Epithelial cell of prostate (primary cell): ENCODE data around the gene SFXN5.
"Not testable (repeated sequence)": the region's sequence is repeated elsewhere in the genome, so short reads cannot be mapped to it uniquely, and the experiment has no call there.

Experiments used
- DNase-seq: peaks from one replicate; pipeline ENCODE4 v3.0.0-alpha.2; 2011; ENCODE audit warnings: low read depth, low spot score
- H3K27ac ChIP-seq: fragments of 450-650 bp; 2 replicates; pipeline ENCODE4 v1.5.1; 2017; ENCODE audit warnings: mild to moderate bottlenecking

Gene SFXN5

DNA sequence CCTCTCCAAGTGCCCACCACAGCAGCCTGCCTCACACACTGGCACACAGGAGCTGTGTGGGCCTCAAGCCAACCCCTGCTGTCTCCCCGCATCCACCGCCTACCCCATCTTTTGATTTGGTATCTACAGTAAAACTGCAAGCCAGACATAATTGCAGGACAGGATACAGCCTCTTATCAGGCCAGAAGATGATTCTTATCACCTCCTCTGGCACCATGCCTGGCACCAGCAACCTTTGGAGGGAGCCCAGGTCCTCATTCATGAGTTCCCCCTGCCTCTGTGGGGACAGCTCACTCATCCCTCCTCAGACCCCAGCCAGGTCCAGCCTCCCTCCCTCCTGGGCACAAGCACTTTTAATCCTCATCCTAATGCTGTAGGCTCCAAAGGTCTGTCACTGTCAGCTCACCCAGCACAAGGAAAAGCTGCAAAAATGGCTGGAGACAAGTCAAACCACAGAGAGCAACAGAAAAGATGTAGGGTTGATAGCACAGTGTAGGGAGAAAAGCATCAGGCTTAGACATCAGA, 31.6 kb upstream of the SFXN5 start:
- no peak for DNase-seq
- H3K27ac ChIP-seq = no peak overlapping the region

DNA sequence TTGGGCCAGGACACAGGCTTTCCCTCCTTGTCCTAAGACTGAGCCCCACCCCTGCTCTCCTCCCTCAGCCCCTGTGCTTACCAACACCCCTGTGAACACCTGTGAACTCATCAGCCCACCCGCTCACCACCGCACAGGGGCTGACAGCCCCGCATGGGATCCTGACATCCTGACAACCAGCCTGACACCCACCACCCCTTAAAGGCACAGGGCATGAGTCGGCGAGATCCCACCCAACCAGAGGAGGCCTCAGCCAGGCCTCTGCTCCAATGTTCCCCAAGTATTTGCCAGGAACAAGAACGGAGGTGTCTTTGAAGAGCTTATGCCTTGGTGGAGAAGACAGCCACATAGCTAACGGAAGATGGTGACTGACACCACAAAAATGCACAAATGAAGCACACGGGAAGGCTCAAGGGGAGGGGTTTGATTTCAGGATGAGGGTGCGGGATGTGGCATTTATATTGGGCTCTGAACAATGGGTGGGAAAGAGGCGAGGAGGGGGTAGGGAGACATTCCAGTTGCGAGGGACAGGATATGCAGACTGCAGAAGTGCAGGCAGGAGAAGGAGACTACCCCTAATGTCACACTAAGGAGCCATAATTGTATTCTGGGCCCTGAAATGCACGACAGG, 30.2 kb upstream of the SFXN5 start:
- no peak for DNase-seq
- no peak overlapping the region for H3K27ac ChIP-seq

DNA sequence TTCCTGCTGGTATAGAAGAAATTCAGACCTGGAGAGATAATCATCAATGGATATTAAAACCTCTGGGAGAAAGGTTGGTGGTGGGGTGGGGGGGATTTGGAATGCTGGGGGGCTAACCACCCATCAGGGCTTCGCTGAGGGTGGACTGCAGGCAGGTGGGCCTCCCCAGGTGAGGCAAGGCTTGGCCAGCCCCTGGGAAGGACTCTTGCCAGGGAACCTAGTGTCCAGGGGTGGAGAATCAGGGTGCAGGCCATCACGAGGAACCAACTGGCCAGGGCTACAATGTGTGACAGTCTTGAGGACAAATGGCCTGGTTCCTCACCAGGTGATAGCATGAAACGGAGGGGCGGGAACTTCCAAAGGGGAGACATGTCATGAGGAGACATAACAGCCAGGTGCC, 29.4 kb upstream of the SFXN5 start:
- DNase-seq = no peak
- H3K27ac ChIP-seq = no peak overlapping the region

DNA sequence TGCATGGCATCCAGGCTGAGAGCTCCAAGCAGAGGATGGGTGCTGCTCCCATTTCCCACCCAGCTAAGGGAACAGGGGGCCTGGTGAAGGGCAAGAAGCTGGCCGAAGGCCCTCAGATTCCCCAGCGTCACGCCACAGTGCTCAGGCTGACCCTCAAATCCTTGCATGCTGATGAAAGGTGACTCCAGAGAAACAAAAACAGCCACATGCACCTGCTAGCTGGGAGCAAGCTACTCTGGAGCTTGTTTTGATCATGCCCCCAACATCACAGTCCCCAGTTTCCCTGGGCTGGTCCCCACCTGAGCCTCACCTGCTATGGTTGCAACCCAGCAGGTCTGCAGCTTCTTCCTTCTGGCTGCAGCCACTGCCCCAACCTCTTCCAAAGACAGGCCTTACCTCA, 28.0 kb upstream of the SFXN5 start:
- no peak for DNase-seq
- H3K27ac ChIP-seq = no peak overlapping the region

DNA sequence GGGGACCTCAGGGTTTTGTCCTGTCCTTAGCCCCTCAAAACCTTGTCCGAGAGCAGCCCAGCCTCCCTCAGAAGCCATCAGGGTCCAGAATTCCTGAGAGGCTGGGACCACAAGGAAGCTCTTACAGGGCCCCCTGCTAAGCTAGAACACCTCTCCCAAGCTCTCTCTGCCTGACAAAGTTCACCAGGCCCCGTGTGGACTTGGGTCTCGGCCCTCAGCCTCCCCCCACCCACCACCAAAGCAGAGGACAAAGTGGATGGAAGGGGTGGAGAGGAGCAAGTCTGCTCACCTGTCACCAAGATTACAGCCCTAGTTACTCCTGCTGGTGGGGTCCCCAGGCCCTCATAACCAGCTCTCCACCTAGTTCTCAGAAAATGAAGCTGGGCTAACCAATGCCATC, 24.4 kb upstream of the SFXN5 start:
- no peak overlapping the region for H3K27ac ChIP-seq
- no peak for DNase-seq

DNA sequence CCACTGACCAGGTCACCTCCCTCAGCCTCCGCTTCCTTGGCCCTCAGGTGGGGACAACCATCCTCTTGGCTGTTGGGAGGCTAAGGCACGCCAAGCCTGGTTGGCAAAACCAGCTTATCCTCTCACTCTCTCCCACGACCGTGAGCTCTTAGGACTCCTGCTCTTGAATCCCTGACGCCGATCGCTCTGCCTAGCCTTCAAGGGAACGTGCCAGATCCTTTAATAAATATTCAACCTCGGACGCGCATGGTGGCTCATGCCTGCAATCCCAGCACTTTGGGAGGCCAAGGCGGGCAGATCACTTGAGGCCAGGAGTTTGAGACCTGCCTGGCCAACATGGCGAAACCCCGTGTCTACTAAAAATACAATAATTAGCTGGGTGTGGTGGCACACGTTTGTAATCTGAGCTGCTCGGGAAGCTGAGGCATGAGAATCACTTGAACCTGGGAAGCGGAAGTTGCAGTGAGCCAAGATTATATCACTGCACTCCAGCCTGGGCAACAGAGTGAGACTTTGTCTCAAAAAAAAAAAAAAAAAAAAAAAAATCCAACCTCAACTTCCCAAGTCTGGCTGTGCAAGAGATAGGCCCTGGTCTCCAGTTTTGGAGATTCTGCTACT, 22.2 kb upstream of the SFXN5 start:
- not testable (repeated sequence) for DNase-seq, H3K27ac ChIP-seq

DNA sequence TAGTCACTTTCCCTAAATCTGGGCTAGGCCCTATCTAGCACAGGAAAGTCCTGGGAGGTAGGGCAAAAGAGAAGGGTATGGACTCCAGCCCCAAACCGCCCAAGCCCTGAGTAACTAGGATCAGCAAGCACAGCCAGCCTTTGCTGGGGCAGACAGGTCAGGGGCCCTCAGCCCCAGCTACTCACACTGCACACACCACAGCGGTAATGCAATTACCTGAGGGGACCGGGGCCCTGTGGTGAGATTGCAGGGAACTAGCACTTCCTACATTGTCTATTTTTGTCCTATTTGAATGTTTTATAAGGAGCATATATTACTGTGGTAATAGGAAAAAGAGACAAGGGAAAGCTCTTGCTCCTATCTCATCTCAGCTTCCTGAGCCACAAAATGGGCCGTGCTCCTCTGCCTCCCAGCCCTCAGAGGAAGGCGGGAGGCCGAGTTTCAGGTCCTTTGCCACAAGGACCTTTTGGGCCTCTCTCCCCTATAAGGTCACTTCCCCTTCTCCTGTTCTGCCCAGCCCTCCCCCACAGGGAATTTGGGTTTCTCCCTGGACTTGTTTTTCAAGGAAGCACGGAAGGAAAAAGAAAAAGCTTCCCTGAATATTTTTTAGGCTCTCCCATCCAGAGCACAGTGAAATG, 20.8 kb upstream of the SFXN5 start:
- no peak for DNase-seq
- no peak overlapping the region for H3K27ac ChIP-seq

DNA sequence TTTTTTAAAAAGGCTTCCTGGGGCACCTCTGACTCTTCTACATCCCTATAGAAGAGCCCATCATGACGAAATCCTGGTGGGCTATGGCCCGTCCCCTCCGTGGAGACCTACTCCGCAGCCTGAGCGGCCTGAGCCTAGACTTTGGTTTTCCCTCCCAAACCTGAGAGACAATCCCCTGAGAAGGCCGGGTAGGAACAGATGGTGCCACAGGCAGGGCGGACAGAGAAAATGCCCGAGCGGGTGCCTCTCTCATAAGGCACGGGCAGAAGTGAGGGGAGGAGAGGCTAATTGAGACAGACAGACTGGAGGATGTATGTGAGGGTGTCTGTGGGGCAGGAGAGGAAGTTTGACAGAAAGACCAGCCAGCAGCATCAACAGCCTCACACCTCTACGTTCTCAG, 20.2 kb upstream of the SFXN5 start:
- DNase-seq = no peak
- no peak overlapping the region for H3K27ac ChIP-seq

DNA sequence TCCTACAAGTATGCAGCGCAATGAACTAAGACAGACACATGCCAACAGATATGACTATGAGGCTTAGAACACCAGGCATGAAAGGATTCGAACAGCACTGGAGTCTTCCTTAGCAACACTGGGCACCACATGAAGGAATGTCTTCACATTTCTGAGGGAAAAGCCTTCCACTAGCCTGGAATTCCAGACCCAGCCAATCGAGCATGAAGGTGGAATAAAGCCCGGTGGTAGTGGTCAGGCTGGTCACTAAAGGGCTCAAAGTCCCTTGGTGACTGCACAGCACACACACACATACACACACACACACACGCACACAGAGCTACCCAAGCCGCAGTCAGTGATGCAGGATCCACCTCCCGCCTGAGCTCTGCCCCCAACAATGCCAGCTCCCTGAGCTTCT, 19.7 kb upstream of the SFXN5 start:
- DNase-seq = no peak
- H3K27ac ChIP-seq = peak overlapping the region; percentile 92

DNA sequence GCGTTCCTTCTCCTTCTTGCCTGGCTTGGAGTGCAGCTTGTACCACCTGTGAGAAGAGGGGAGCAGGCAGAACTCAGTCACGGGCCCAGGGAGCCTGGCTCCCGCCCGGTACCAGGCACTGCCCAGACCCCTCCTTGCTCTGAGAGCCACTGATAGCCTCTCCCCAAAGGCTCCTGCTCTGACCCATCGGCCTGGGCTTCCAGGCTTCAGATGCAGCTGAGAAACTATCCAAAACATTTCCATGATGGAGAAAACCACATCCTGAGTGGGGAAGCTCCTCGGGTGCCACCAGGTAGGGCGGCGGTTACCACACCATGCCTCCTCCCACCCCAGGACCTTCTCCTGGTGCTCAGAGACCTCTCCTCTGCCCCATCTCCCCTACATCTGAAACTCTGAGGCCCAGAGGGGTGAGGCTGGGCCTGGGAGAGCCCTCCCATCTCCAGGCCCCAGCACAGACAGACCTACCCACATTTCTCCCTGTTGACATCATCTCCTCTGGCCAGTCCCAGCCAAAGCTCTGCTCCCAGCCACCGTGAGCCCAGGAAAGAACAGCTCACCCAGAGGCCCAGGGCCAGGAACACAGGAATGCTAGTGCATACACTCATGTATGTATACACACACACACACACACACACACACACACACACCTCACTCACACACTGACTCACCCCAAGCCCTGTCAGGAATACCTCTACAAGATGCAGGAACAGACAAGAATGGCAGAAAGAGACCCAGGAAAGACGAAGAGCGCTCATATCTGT, 17.9 kb upstream of the SFXN5 start:
- peak; percentile 97 for DNase-seq
- H3K27ac ChIP-seq = peak overlapping the region; percentile 92

DNA sequence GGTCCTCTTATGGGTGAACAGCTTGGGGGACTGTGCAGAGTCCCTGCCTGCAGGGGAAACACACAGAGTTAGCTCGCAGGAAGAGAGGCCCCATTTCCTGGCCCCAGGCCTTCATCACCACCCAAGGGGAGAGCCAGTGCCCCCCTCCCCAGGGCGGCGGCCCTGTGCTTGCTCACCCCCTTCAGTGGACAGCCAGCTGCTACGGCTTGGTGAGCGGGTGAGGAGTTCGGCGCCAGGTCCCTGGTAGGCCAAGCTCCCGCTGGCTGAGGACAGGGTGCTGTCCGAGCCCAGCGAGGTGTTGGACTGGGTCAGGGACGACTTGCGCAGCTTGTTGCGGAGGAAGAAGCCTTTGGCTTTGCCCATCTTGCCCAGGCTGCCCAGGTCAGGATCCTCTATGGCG, 17.2 kb upstream of the SFXN5 start:
- DNase-seq = no peak
- H3K27ac ChIP-seq = peak overlapping the region; percentile 92

DNA sequence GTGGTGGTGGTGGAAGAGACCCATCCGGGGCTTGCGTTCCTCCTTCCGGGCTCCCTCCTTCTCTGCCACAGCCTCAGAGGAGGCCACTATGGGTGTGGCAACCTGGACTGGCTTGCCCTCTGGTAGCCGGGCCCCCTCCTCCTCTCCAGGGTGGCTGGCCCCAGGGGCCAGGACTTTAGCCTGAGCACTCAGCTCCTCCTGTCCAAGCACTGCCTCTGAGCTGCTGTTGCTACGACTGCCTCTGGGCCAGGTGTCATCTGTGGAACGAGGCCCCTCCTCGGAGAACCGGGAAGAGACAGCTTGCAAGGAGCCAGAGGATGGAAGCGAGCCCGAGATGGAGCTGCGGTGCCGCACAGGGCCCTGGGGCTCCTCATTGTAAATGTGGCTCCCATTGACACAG, 16.7 kb upstream of the SFXN5 start:
- peak overlapping the region; percentile 92 for H3K27ac ChIP-seq
- DNase-seq = no peak

DNA sequence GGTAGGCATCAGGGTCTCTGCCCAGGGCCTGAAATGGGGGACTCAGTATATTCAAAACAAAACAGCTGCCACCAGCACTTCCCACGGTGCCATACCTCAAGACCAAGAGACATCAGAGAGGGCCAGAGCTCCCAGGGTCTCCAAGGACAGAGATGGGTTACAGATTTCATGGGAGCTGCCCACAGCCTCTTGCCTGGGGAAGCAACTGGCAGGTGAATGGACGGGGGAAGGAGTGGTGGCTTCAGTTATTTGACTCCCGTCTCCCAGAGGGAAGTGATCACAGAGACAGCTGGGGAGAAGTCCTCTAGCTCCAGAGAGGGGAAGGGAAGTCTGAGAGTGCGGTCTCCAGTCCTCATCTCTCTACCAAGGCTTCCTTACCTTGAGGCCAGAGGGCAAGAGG, 15.8 kb upstream of the SFXN5 start:
- no peak overlapping the region for H3K27ac ChIP-seq
- DNase-seq = no peak

DNA sequence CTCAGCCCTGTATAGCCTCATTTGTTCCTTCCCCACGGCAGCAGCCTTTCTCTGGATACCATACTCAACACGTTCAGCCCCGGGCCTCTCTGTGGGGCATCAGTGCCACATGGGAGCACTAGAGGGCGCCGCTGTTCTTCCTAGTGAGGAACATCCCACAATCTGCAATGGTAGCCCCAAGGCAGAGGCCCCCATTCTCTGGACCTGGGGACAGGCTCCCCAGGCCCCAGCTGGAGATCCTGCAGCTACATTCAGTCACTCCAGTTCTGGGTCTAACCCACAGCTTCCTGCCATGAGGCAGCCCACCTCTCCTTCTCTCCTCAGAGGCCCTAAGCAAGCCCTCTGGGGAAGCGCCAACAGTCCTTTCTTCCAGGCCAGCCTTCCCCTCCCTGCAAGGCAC, 14.2 kb upstream of the SFXN5 start:
- no peak overlapping the region for H3K27ac ChIP-seq
- DNase-seq = no peak

DNA sequence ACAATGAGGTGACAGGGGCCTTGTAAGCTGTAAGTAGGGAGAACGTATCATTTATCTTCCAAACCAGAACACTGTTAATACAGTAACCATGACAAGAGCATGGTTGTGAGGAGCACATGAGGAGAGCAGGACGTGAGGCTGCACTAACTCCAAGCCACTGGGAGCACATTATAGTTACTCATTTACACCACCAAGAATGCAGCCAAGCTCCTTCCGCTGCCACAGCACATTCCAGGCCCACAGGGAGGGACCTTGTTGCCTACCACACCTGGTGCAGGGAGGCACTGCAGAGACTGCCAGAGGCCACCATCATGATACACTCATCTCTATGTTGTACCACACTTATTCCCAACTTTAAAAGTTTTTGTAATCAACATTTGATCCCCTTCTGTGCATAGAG, 13.5 kb upstream of the SFXN5 start:
- H3K27ac ChIP-seq = no peak overlapping the region
- no peak for DNase-seq

DNA sequence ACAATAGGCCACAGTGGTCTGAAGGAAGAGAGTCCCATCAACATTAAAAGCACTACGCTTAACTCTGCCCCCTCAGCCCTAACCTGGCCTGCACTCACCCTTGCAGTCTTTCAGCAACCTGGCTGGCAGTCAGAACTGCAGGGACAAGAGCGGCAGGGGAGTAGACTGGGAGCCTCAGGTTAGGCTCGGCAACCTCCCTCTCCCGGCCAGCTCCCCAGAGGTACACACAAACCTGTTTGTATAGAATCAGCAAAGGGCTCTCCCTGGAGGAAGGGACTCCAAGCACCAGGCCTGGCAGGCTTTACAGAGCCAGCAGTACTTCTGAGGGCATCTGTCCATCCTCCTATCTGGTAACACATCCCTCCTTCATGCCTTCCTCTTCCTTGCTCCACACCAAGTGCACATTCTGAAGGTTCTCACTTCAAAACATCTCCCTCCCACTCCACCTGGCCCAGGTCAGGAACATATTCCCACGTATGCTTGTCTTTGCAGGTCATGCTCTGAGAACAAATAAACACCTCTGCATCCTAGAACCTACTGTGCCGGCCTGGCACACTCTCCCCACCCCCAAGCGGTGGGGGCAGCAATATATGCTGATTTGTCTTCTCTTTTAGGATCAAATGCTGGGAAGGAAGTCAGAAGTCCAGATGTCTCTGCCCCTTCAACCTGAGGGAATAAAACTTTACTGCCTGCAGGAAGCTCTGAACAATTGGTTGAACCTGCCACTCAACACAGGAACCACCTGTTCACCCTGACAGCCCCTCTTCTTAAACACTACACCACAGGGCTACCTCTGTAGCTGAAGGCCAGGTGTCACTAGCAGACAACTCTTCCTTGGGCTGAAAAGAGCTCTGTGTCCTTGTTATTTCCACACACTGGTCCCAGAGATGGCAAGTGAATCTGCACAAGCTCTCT, 12.6 kb upstream of the SFXN5 start:
- H3K27ac ChIP-seq = no peak overlapping the region
- DNase-seq = no peak

DNA sequence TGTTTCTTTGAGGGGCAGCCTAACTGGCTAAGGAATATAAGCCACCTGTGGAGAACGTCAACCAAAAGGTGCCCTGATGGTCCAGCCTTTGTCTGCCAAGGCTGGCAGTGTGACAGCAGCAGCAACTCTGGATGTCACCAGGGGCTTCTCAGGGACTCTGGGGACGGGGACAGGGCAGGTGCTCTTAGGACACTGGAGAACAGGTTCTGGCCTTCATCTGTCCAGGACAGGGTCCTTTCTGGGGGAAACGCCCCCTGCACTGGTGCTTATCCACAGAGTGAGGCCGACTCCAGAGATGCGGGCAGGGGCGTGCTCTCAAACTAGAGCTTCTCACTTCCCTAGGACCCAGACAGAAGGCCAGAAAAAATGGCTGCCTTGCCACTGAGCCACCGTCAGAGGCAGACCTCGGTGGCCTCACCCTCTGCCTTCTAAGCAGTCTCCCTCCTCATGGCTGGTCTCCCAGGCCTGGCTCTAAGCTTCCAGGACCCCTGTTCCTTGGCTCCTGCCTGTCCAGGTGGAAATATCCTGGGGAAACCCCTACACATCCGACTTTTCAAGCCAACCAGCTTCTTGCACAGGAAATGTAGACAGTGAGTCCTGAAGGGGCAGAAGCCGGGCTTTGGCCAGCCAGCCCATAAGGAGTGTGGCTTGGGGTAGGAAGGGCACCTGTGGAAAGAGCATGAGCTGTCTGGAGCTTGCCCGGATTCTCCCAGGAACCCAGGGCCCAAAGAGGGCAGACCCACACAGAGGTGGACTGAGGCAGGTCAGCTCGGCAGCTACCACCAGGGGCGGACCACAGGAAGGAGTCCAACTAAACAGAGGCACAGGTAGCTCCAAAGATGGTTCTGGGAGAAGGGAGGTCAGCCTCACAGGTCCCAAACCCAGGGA, 11.3 kb upstream of the SFXN5 start:
- DNase-seq = no peak
- H3K27ac ChIP-seq = no peak overlapping the region

DNA sequence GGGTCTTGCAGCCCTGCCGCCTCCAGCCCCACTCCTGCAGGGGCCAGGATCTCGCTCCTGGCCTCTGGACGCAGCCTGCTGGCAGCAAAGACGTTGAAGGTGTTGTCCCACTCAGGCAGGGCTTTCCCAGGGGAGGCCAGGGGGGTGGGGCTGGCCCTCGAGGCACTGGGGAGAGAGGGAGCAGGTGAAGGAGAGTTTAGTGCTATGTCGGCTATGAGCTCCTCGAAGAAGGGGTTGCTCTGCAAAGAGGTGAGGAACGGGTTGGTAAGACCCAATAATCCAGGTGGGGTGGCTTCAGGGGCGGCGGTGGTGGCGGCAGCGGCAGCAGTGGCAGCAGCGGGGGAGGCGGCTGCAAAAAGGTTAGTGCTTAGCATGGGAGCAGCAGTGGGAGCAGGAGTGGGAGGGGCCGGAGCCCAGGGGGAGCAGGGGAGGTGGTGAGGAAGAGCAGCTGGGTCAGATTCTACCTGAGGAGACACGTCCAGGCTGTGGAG, 9.7 kb upstream of the SFXN5 start:
- DNase-seq = no peak
- H3K27ac ChIP-seq = no peak overlapping the region
